ENCODE measurements around the gene TBC1D2.

DNA sequence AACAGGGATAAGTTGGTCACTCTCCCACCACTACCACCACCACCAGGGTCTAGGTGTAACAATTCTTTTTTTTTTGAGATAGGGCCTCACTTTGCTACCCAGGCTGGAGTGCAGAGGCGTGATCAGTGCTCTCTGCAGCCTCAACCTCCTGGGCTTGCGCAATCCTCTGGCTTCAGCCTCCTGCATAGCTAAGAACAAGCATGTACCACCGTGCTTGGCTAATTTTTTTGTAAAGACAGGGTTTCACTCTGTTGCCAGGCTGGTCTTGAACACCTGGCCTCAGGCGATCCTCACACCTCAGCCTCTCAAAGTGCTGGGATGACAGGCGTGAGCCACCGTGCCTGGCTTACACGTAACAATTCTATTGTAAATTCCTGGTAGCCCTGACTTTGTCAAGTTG is 90.5 kb downstream of the TBC1D2 start:
- TF ChIP-seq, protein P1, sequence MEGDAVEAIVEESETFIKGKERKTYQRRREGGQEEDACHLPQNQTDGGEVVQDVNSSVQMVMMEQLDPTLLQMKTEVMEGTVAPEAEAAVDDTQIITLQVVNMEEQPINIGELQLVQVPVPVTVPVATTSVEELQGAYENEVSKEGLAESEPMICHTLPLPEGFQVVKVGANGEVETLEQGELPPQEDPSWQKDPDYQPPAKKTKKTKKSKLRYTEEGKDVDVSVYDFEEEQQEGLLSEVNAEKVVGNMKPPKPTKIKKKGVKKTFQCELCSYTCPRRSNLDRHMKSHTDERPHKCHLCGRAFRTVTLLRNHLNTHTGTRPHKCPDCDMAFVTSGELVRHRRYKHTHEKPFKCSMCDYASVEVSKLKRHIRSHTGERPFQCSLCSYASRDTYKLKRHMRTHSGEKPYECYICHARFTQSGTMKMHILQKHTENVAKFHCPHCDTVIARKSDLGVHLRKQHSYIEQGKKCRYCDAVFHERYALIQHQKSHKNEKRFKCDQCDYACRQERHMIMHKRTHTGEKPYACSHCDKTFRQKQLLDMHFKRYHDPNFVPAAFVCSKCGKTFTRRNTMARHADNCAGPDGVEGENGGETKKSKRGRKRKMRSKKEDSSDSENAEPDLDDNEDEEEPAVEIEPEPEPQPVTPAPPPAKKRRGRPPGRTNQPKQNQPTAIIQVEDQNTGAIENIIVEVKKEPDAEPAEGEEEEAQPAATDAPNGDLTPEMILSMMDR (IDR thresholded peaks at IDR 0.05; ENCODE audit: low read depth, low read length) = no peak
- no peak for TF ChIP-seq EZH2phosphoT487 (IDR thresholded peaks at IDR 0.05; ENCODE audit: low read depth)
